Measurements from ENCODE around the gene GPR31.

The GPR31 gene

GRCh38 chr6:167122041-167122826 lies 35.5 kb downstream of the GPR31 start:
- Mint-ChIP-seq H3K4me3 (no peak overlapping the region), H3K36me3 (ENCODE audit: low read depth) (no peaks in the 10 kb centered on the region), H3K27ac (no peak overlapping the region)

DNA sequence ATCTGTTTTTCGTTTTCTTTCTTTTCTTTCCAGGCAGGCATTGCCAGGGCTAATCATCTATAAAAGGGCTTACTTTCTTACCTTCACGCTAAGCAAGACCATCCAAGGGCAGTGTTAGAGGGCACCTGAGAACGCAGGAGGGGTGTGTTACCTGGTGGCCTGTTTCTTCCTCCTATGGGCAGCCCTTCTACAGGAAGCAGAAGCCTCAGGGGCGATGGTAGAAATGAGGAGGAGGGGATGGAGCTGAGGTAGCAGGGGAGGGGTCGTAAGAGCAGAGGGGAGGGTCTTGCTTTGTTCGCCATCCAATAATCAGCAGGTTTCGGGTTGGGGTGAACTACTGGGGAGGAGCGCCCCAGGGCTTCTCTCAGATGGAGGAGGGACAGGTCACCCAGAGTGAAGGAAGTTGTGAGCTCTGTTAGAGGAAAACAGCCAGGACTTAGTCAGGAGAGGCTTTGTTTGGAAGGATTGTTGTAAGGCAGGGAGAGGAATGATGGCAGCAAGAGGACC lies 36.4 kb downstream of the GPR31 start:
- H3K27me3 Mint-ChIP-seq (ENCODE audit: low read depth): no peaks in the 10 kb centered on the region
- no peak overlapping the region for H3K4me3 Mint-ChIP-seq
- no peaks in the 10 kb centered on the region for H3K36me3 Mint-ChIP-seq (ENCODE audit: low read depth)
- H3K4me1 Mint-ChIP-seq (ENCODE audit: low read depth): peaks cover 5% of the 10 kb centered on the region
- no peak overlapping the region for H3K27ac Mint-ChIP-seq
- no peaks in the 10 kb centered on the region for H3K9me3 Mint-ChIP-seq

More at GRCh38 chr6:167122041-167122826, 35.5 kb downstream of the GPR31 start:
- Mint-ChIP-seq H3K9me3 (no peaks in the 10 kb centered on the region), H3K4me1 (ENCODE audit: low read depth) (peaks cover 5% of the 10 kb centered on the region), H3K27me3 (ENCODE audit: low read depth) (no peaks in the 10 kb centered on the region)

DNA sequence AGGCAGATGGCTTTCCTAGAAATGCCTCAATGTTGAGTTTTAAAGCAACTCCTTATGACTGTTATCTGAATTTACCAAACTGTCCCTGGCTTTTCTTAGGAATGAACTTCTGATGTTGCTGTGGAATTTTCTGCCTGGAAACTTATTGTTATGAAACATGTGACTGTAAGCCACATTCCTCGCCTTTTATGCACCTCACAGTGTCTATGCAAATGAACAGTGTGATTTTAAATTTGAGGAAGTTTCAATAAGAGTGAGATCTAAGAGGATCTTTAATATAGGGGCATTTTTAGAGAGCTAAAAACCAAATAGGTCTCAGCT lies 37.2 kb downstream of the GPR31 start:
- Mint-ChIP-seq H3K9me3 (no peaks in the 10 kb centered on the region), H3K27ac (no peak overlapping the region), H3K4me1 (ENCODE audit: low read depth) (peaks cover 5% of the 10 kb centered on the region), H3K36me3 (ENCODE audit: low read depth) (no peaks in the 10 kb centered on the region), H3K27me3 (ENCODE audit: low read depth) (no peaks in the 10 kb centered on the region), H3K4me3 (no peak overlapping the region)

- Mint-ChIP-seq H3K9me3 (no peaks in the 10 kb centered on the region), H3K36me3 (ENCODE audit: low read depth) (no peaks in the 10 kb centered on the region), H3K27ac (no peak overlapping the region), H3K27me3 (ENCODE audit: low read depth) (no peaks in the 10 kb centered on the region), H3K4me3 (no peak overlapping the region), H3K4me1 (ENCODE audit: low read depth) (peaks cover 5% of the 10 kb centered on the region)
Observed at GRCh38 chr6:167119670-167120582, 37.9 kb downstream of the GPR31 start.

DNA sequence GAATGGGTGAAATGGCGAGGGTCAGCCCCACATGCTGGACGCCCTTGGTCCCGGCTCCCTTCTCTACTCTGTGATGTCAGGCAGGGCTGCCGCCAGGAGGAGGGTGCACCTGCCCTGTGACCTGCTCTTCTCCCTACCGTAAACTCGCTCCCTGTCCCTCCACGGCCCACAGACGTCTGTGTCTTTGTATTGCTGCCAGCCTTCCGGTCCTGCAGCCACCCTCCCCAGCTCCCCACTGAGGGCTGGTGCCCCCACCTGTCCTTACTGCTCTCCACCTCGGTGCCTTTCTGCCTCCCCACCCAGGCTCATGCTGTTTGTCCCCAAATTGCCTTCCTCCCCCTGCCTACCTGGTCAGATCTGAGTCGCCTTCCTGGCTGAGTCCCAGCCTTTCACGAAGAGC lies 38.9 kb downstream of the GPR31 start:
- H3K36me3 Mint-ChIP-seq (ENCODE audit: low read depth): no peaks in the 10 kb centered on the region
- H3K27me3 Mint-ChIP-seq (ENCODE audit: low read depth): peaks cover under 1% of the 10 kb centered on the region
- H3K4me3 Mint-ChIP-seq: no peak overlapping the region
- no peaks in the 10 kb centered on the region for H3K9me3 Mint-ChIP-seq
- peaks cover 5% of the 10 kb centered on the region for H3K4me1 Mint-ChIP-seq (ENCODE audit: low read depth)
- H3K27ac Mint-ChIP-seq: no peak overlapping the region

- H3K9me3 Mint-ChIP-seq: no peaks in the 10 kb centered on the region
- peaks cover 5% of the 10 kb centered on the region for H3K4me1 Mint-ChIP-seq (ENCODE audit: low read depth)
- no peak overlapping the region for H3K27ac Mint-ChIP-seq
- H3K4me3 Mint-ChIP-seq: no peak overlapping the region
- no peaks in the 10 kb centered on the region for H3K36me3 Mint-ChIP-seq (ENCODE audit: low read depth)
- peaks cover 4% of the 10 kb centered on the region for H3K27me3 Mint-ChIP-seq (ENCODE audit: low read depth)
Observed at GRCh38 chr6:167118006-167118405, 39.8 kb downstream of the GPR31 start.

DNA sequence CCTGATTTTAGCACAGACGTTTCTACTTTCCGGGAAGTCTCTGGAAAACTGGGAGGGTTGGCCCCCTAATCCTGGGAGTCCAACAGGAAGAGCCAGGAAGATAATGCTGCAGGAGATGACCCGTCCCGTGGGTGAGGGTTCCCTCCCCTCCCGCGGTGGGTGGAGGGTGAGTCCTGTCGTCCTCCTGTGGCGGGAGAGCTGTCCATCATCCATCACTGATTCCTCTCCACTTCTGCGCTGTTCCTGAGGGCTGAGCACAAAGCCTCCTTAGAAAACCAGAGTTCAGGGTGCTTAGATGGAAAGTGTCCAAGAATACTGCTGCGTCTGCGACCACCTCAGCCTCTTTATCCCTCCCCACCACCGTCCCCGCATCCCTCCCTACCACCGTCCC lies 40.9 kb downstream of the GPR31 start:
- no peak overlapping the region for H3K4me3 Mint-ChIP-seq
- H3K4me1 Mint-ChIP-seq (ENCODE audit: low read depth): peaks cover 3% of the 10 kb centered on the region
- H3K9me3 Mint-ChIP-seq: no peaks in the 10 kb centered on the region
- H3K36me3 Mint-ChIP-seq (ENCODE audit: low read depth): no peaks in the 10 kb centered on the region
- H3K27me3 Mint-ChIP-seq (ENCODE audit: low read depth): peaks cover 11% of the 10 kb centered on the region
- no peak overlapping the region for H3K27ac Mint-ChIP-seq

GRCh38 chr6:167116109-167116837 lies 41.5 kb downstream of the GPR31 start:
- Mint-ChIP-seq H3K9me3 (no peaks in the 10 kb centered on the region), H3K27me3 (ENCODE audit: low read depth) (peaks cover 11% of the 10 kb centered on the region), H3K4me1 (ENCODE audit: low read depth) (peaks cover 3% of the 10 kb centered on the region), H3K36me3 (ENCODE audit: low read depth) (no peaks in the 10 kb centered on the region), H3K27ac (no peak overlapping the region), H3K4me3 (no peak overlapping the region)

GRCh38 chr6:167115054-167115453 lies 42.7 kb downstream of the GPR31 start:
- no peak overlapping the region for H3K4me3 Mint-ChIP-seq
- H3K4me1 Mint-ChIP-seq (ENCODE audit: low read depth): peaks cover 3% of the 10 kb centered on the region
- H3K27me3 Mint-ChIP-seq (ENCODE audit: low read depth): peaks cover 11% of the 10 kb centered on the region
- H3K36me3 Mint-ChIP-seq (ENCODE audit: low read depth): no peaks in the 10 kb centered on the region
- no peaks in the 10 kb centered on the region for H3K9me3 Mint-ChIP-seq
- no peak overlapping the region for H3K27ac Mint-ChIP-seq

DNA sequence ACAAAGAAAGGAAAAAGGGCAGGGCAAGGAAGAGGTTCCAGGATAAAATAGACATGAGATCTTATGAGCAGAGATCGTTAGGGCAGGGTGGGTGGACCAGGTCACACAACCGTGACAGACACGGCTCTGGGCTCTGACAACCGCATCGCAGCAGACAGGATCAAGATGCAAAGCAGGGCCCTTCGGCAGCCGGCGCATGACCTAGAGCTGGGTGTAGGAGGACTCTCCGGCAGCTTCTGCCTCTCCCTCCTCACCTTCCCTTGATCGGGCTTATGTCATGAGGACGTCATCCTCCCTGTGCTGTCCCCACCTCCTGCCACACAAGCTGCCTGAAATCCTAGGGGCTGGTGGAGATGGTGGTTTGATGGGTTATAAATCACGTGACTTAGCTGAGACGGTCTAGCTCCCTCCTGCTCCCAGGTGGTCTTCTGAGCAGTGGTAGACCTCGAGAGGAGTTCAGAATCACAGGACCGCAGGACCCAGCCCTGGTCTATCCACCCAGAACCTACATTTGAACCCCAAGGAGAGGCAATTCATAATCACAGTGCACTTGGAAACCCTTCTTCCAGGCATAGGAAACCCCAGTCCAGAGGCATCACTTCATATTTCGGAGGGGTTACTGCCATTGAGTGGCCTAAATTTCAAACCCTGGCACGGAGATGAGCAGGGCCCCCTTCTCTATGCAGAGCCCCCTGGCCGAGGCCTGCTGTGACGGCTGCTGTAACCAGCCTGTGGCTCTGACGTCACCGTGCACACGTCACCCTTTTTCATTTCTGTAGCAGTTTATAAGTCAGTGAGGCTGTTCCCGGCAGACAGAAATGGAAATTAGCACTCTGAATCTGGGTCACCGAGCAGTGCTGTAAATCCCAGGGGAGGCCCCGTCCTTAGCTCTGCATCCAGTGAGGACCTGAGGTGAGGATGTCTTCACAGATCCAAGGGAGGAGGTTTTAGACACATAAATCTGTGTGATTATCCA lies 43.6 kb downstream of the GPR31 start:
- Mint-ChIP-seq H3K27me3 (ENCODE audit: low read depth) (peaks cover 16% of the 10 kb centered on the region), H3K9me3 (no peaks in the 10 kb centered on the region), H3K27ac (no peak overlapping the region), H3K4me3 (no peak overlapping the region), H3K36me3 (ENCODE audit: low read depth) (no peaks in the 10 kb centered on the region), H3K4me1 (ENCODE audit: low read depth) (peaks cover 3% of the 10 kb centered on the region)

DNA sequence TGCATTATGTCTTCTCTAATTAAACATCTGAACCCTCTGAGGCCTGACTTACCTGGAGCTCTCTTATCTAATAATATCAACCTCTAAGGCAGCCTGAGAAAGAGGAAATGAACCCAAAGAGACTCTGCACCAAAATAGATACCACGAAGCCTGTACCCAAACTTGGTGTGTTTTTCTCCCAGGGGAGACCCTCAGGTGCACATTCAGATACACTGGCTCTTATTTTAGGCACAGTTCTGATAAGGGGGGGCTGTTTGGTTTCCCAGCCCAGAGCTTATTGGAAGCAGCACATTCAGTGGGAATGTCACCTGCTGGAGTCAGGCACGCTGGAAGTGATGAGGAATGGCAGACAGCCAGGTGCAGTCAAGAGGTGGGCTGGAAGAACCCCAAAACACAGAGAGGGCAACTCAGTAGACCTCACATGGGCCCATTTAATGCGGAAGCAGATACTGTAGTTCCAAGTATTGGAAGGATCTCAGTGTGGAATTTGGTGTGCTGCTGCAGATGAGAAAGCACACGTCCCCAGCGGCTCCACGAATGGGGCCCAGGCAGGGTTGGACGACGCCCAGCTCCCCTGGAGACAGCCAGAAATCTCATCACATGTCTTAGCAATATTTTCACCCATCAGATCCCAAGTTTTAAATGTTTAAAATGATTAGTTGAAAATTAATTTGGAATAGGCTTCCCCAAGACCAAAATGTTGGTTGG lies 44.6 kb downstream of the GPR31 start:
- Mint-ChIP-seq H3K27me3 (ENCODE audit: low read depth) (peaks cover 16% of the 10 kb centered on the region), H3K4me1 (ENCODE audit: low read depth) (no peaks in the 10 kb centered on the region), H3K27ac (no peak overlapping the region), H3K36me3 (ENCODE audit: low read depth) (no peaks in the 10 kb centered on the region), H3K9me3 (no peaks in the 10 kb centered on the region), H3K4me3 (no peak overlapping the region)

DNA sequence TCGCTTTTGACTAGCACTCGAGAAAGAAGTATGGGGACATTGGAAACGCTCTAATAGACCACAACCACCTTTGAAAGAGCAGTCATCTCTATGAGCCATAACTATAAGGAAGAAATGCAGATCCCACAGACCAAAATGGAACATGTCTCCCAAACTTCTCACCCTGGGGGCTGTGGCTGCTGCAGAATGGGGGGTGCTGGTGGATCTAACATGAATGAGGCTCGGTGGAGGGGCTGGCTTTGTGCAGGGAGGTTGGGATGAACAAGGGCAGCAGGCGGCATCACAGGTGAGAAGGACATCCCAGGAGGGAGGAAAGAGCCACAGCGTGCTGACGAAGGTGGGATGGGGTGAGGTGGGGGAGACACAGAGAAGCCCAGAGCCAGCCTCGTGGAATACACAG lies 45.4 kb downstream of the GPR31 start:
- Mint-ChIP-seq H3K27me3 (ENCODE audit: low read depth) (peaks cover 16% of the 10 kb centered on the region), H3K4me3 (no peak overlapping the region), H3K36me3 (ENCODE audit: low read depth) (no peaks in the 10 kb centered on the region), H3K4me1 (ENCODE audit: low read depth) (no peaks in the 10 kb centered on the region), H3K9me3 (no peaks in the 10 kb centered on the region), H3K27ac (no peak overlapping the region)

DNA sequence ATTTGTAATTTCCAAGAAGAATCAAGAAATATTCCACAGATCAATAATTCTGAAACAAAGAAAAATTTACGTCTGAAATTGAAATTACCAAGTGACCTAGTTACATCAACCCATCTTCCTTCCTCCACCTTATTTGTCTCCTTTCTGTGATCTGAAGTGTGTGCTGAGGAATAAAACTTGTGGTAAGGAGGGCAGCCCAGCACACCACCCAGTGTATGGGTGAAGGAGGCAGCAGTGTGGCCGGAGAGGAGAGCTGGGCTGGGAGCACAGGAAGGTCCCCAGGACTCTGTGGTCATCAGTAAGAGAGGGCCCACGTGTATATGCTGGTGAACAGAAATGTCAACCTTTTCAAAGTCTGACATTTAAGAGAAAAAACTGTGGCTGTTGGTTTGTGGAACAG lies 46.2 kb downstream of the GPR31 start:
- H3K4me3 Mint-ChIP-seq: no peak overlapping the region
- H3K4me1 Mint-ChIP-seq (ENCODE audit: low read depth): no peaks in the 10 kb centered on the region
- H3K27me3 Mint-ChIP-seq (ENCODE audit: low read depth): peaks cover 16% of the 10 kb centered on the region
- H3K9me3 Mint-ChIP-seq: no peaks in the 10 kb centered on the region
- H3K36me3 Mint-ChIP-seq (ENCODE audit: low read depth): no peaks in the 10 kb centered on the region
- H3K27ac Mint-ChIP-seq: no peak overlapping the region

Data from T-helper 1 cell treated with Interleukin-12 subunit alpha and Interleukin-12 subunit beta and Interleukin-4 antibody, amounts not matched to agents 30 μg/mL and 1 μg/mL, for 36 hours (primary cell).